NCI-H2107 (cell line): ENCODE results near the gene CCM2.

ENCODE experiments used
- DNase-seq: peaks from one replicate; lab custom pipeline; 2025; lab: John Stamatoyannopoulos, UW

Gene CCM2

GRCh38 chr7:45125193-45125904 is 125.3 kb downstream of the CCM2 start:
- DNase-seq: no peak
